ENCODE data around the gene MEF2D. TPM values are rescaled to one million over a fixed set of nuclear protein-coding genes. Genes with fewer than 3 reads are reported as not detected.

Gene MEF2D
- total RNA-seq, 1 donor from 2014 or later, result 51.0 TPM

DNA sequence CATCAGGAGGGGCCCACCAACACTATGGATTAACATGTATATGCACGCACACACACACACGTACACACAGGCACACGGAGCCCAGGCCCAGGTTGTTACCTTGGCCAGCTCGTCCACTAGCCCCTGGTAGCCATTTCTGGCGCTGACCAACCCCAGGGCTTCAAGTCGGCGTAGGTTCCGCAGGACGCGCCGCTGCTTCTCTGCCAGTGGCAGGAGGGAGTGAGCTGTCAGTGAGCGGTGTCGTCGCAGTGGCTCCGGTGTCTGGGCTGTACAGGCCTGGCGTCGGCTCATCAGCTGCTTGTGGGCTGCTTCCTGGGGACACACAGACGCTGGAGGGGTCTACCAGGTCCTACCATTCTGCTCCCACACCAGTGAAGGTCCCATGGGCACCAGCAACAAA, 29.4 kb upstream of the MEF2D start:
- H3K27ac ChIP-seq, result no peak overlapping the region
- DNase-seq, result no peak
- H3K36me3 ChIP-seq, result no peaks in the 10 kb centered on the region
- H3K4me3 ChIP-seq, result no peak overlapping the region
- intact Hi-C loops (cut with DNase I), result no loop called here
- TF ChIP-seq, protein P1, sequence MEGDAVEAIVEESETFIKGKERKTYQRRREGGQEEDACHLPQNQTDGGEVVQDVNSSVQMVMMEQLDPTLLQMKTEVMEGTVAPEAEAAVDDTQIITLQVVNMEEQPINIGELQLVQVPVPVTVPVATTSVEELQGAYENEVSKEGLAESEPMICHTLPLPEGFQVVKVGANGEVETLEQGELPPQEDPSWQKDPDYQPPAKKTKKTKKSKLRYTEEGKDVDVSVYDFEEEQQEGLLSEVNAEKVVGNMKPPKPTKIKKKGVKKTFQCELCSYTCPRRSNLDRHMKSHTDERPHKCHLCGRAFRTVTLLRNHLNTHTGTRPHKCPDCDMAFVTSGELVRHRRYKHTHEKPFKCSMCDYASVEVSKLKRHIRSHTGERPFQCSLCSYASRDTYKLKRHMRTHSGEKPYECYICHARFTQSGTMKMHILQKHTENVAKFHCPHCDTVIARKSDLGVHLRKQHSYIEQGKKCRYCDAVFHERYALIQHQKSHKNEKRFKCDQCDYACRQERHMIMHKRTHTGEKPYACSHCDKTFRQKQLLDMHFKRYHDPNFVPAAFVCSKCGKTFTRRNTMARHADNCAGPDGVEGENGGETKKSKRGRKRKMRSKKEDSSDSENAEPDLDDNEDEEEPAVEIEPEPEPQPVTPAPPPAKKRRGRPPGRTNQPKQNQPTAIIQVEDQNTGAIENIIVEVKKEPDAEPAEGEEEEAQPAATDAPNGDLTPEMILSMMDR (IDR thresholded peaks at IDR 0.05), result no peak
- H3K9me3 ChIP-seq, result no peaks in the 10 kb centered on the region
- no peaks in the 10 kb centered on the region for H3K27me3 ChIP-seq (ENCODE audit: low read depth)
- no peak for ATAC-seq
- H3K4me1 ChIP-seq, result peaks cover 12% of the 10 kb centered on the region

DNA sequence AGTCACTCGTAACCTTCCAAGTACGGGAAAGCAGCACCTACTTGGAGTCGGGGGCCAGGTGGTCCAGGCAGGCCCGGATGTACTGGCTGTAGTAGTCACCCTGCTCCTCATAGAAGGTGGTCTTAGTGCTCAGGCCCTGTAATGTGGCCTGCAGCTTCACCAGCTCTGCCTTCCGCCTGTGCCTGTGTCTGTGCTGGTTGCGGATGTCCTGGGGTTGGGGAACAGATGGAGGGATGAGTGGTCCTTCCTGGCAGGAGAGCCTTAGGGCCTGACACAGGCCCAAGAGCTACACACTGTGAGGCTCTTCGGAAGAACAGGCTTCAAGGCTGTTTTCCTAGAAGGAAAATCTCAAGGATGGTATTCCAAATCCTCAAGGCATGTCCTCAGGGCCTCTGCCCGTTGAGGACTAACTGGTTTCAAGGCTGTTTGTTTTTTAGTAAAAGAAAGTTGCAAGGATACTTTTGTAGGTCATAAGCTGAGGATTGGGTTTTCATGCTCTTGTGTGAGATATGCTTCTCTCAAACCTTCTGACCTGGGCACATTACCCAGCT, 28.4 kb upstream of the MEF2D start:
- H3K36me3 ChIP-seq, result no peaks in the 10 kb centered on the region
- ATAC-seq (no peak), DNase-seq (no peak)
- intact Hi-C loops (cut with DNase I), result no loop called here
- H3K9me3 ChIP-seq, result no peaks in the 10 kb centered on the region
- peaks cover 21% of the 10 kb centered on the region for H3K4me1 ChIP-seq
- no peaks in the 10 kb centered on the region for H3K27me3 ChIP-seq (ENCODE audit: low read depth)
- no peak overlapping the region for H3K4me3 ChIP-seq
- TF ChIP-seq, protein P1 (IDR thresholded peaks at IDR 0.05), result no peak
- H3K27ac ChIP-seq, result no peak overlapping the region

DNA sequence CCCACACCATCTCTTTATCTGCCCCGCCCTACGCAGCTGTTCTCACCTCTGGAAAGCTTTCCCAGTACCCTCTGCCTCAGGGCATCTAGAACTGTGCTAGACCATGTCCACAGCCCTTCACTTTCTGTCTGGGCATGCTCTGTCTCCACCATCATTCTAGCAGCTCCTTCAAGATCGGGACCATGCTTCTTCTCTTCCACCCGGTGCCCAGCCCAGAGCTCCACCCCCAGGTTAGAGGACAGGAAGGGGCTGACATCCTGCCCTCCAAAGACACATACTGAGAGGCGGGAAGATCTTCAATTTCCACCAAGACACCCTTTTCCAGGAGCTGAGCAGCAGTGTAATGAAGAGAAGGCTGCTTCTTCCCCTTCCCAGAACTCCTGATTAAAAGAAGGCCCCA, 27.7 kb upstream of the MEF2D start:
- TF ChIP-seq, protein P1 (IDR thresholded peaks at IDR 0.05), result no peak
- intact Hi-C loops (cut with DNase I), result no loop called here
- H3K36me3 ChIP-seq, result no peaks in the 10 kb centered on the region
- peaks cover 21% of the 10 kb centered on the region for H3K4me1 ChIP-seq
- ATAC-seq (no peak), DNase-seq (no peak)
- H3K4me3 ChIP-seq, result no peak overlapping the region
- H3K27ac ChIP-seq, result no peak overlapping the region
- no peaks in the 10 kb centered on the region for H3K27me3 ChIP-seq (ENCODE audit: low read depth)
- H3K9me3 ChIP-seq, result no peaks in the 10 kb centered on the region

DNA sequence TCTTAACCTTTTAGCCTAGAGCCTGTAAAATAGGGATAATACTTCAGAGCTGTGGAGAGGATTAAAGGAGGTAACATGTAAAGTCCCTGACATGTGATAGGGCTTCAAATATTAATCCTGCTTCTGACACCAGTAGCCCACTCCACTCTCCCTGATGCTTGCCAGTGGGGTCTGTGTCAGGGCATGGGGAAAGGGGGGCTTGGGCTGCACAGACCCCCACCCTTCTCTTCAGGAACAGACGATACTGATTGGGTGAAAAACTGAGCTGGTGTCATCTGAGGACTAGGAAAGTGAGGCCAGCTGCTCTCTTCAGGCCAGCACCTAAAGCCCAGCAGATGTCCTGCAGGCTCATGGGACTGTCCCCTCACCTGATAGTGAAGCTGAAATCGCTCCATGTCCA, 27.0 kb upstream of the MEF2D start:
- Histone ChIP-seq H3K36me3 (no peaks in the 10 kb centered on the region), H3K27ac (no peak overlapping the region), H3K4me3 (no peak overlapping the region), H3K27me3 (ENCODE audit: low read depth) (no peaks in the 10 kb centered on the region), H3K9me3 (no peaks in the 10 kb centered on the region), H3K4me1 (peaks cover 21% of the 10 kb centered on the region)
- DNase-seq, result no peak
- no peak for ATAC-seq
- intact Hi-C loops (cut with DNase I), result no loop called here
- TF ChIP-seq, protein P1 (IDR thresholded peaks at IDR 0.05), result no peak

DNA sequence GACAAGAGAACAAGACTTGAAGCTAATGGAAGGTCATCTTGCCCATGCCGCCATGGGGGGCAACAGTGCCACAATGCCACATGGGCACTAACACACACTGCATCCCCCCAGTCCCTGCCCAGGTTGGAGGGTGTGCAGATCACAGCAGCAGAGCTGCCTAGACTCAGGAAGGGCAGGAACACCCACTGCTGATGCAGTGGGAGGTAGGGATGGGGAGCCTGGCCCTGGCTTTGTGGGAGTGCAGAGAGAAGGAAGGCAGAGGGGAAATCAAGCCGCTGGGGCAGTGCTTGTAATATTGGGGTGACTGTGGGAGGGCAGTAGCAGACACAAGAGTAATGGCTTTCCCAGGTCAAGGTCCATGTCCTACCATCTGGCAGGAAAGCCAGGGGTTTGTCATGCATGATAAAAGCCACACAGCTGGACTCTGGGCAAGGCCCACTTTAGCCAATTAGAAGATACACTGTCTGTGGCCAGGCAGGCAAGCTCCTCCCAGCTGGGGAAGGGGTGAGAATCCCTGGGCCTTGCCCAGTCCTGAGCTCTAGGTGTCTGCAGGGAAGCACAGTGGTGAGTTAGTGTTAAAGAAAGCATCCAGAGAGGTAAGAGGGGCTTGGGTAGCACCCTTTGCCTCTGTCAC, 25.4 kb upstream of the MEF2D start:
- H3K4me3 ChIP-seq, result no peak overlapping the region
- H3K27me3 ChIP-seq (ENCODE audit: low read depth), result no peaks in the 10 kb centered on the region
- peaks cover 21% of the 10 kb centered on the region for H3K4me1 ChIP-seq
- no peaks in the 10 kb centered on the region for H3K36me3 ChIP-seq
- no peak for ATAC-seq
- no peaks in the 10 kb centered on the region for H3K9me3 ChIP-seq
- intact Hi-C loops (cut with DNase I), result no loop called here
- TF ChIP-seq, protein P1 (IDR thresholded peaks at IDR 0.05), result no peak
- no peak overlapping the region for H3K27ac ChIP-seq
- DNase-seq, result no peak
